Left ventricle myocardium inferior (tissue), 1 donor: ENCODE measurements around the gene IRF2. TPM values are rescaled to one million over a fixed set of nuclear protein-coding genes. Genes with fewer than 3 reads are reported as not detected.

Experiments used
- DNase-seq: peaks from one replicate; pipeline ENCODE4 v3.0.0-alpha.2; 2020
- H3K27ac ChIP-seq: fragments of 200-600 bp; replicated peaks from 2 replicates; pipeline ENCODE4 v1.8.0; 2021
- H3K27me3 ChIP-seq: fragments of 200-600 bp; 2 replicates; pipeline ENCODE4 v1.8.0; 2021; ENCODE audit warnings: low read depth
- H3K36me3 ChIP-seq: fragments of 200-600 bp; 2 replicates; pipeline ENCODE4 v1.8.0; 2021
- H3K4me1 ChIP-seq: fragments of 200-600 bp; 2 replicates; pipeline ENCODE4 v1.8.0; 2021
- H3K4me3 ChIP-seq: fragments of 200-600 bp; 2 replicates; pipeline ENCODE4 v1.8.0; 2021; ENCODE audit warnings: mild to moderate bottlenecking, moderate library complexity
- H3K9me3 ChIP-seq: fragments of 200-600 bp; replicated peaks from 2 replicates; pipeline ENCODE4 v1.8.0; 2021
- CTCF ChIP-seq: fragments of 200-600 bp; IDR thresholded peaks from 2 replicates; pipeline ENCODE4 v1.8.0; 2021; ENCODE audit warnings: antibody characterized with exemption, mild to moderate bottlenecking, borderline replicate concordance
- intact Hi-C: fragments of 100-400 bp; cut with micrococcal nuclease; formaldehyde crosslinking; loops from one replicate; pipeline ENCODE4 v1.11.0; 2022
- total RNA-seq: library from RNA; stranded (reverse); fragmentation: NEBNext Ultra II Directional; extraction: Animal tissue kit (Norgen Biotek cat#: 25700); gene quantifications from one replicate; pipeline ENCODE4 v1.2.1, GENCODE V29; 2021
- donor health status: DM: no; HTN: yes; CAD: no; lungs with severe emphysema.

IRF2 gene
- total RNA-seq, 1 donor from 2014 or later, result 25.9 TPM

- Histone ChIP-seq H3K4me1 (peaks cover 84% of the 10 kb centered on the region), H3K27ac (no peak overlapping the region), H3K36me3 (peaks cover 47% of the 10 kb centered on the region), H3K27me3 (no peaks in the 10 kb centered on the region), H3K9me3 (no peaks in the 10 kb centered on the region), H3K4me3 (no peak overlapping the region)
- intact Hi-C loops, result no loop called here
- DNase-seq, result no peak
- no peak for TF ChIP-seq CTCF
These were observed 45.6 kb downstream of the IRF2 start for GRCh38 chr4:184428787-184429186.

GRCh38 chr4:184427687-184428086 is 46.7 kb downstream of the IRF2 start:
- Histone ChIP-seq H3K4me1 (peaks cover 89% of the 10 kb centered on the region), H3K4me3 (no peak overlapping the region), H3K27ac (peak overlapping the region; percentile 51), H3K9me3 (peaks cover 1% of the 10 kb centered on the region), H3K36me3 (peaks cover 54% of the 10 kb centered on the region), H3K27me3 (no peaks in the 10 kb centered on the region)
- DNase-seq, result no peak
- TF ChIP-seq CTCF, result no peak
- intact Hi-C loops, result no loop called here

GRCh38 chr4:184427093-184427492 is 47.3 kb downstream of the IRF2 start:
- TF ChIP-seq CTCF, result no peak
- H3K4me1 ChIP-seq, result peaks cover 87% of the 10 kb centered on the region
- no peak overlapping the region for H3K4me3 ChIP-seq
- H3K36me3 ChIP-seq, result peaks cover 60% of the 10 kb centered on the region
- no peaks in the 10 kb centered on the region for H3K27me3 ChIP-seq
- peaks cover 7% of the 10 kb centered on the region for H3K9me3 ChIP-seq
- DNase-seq, result no peak
- intact Hi-C loops, result no loop called here
- peak overlapping the region; percentile 51 for H3K27ac ChIP-seq

GRCh38 chr4:184424993-184425758 is 49.2 kb downstream of the IRF2 start:
- H3K36me3 ChIP-seq, result peaks cover 62% of the 10 kb centered on the region
- no peak overlapping the region for H3K4me3 ChIP-seq
- peaks cover 8% of the 10 kb centered on the region for H3K9me3 ChIP-seq
- peaks cover 85% of the 10 kb centered on the region for H3K4me1 ChIP-seq
- H3K27ac ChIP-seq, result peak overlapping the region; percentile 17
- peak; percentile 27 for DNase-seq
- intact Hi-C loops, result no loop called here
- no peak for TF ChIP-seq CTCF
- H3K27me3 ChIP-seq, result no peaks in the 10 kb centered on the region

- Histone ChIP-seq H3K9me3 (peaks cover 8% of the 10 kb centered on the region), H3K27me3 (no peaks in the 10 kb centered on the region), H3K27ac (peak overlapping the region; percentile 17), H3K4me1 (peaks cover 85% of the 10 kb centered on the region), H3K4me3 (no peak overlapping the region), H3K36me3 (peaks cover 65% of the 10 kb centered on the region)
- intact Hi-C loops, result no loop called here
- no peak for TF ChIP-seq CTCF
- DNase-seq, result no peak
These were observed 50.1 kb downstream of the IRF2 start for GRCh38 chr4:184424279-184424678.
